WTC11 (cell line): ENCODE data around the gene GREB1. TPM values are rescaled to one million over a fixed set of nuclear protein-coding genes. Genes with fewer than 3 reads are reported as not detected.
A peak's percentile ranks its signal among the peaks of the same experiment; 100 is the strongest.

Experiments
- ATAC-seq: fragments of 200-7000 bp; cut with Tn5 transposase; 2 replicates; pipeline ENCODE4 v1.10.0; 2021; ENCODE audit warnings: mild to moderate bottlenecking, moderate library complexity
- CTCF ChIA-PET: fragments of 300-600 bp; sonication (Branson Sonifier 250); formaldehyde crosslinking; loops from one replicate; lab custom pipeline; 2021; ENCODE audit warnings: antibody characterized with exemption; lab: Charles Lee
- POLR2A ChIA-PET: fragments of 350-600 bp; sonication (Branson Sonifier 250); formaldehyde crosslinking; loops from one replicate; lab custom pipeline; 2021; ENCODE audit warnings: antibody characterized with exemption; lab: Charles Lee
- DNase-seq: peaks from one replicate; pipeline ENCODE4 v3.0.0; 2021; ENCODE audit warnings: low spot score
- H3K27ac Mint-ChIP-seq: 2 replicates; pipeline ENCODE4 v1.8.0; 2021; ENCODE audit warnings: mixed read lengths
- H3K27me3 Mint-ChIP-seq: 2 replicates; pipeline ENCODE4 v1.8.0; 2021; ENCODE audit warnings: low read depth, mild to moderate bottlenecking, moderate library complexity, mixed read lengths
- H3K36me3 Mint-ChIP-seq: 2 replicates; pipeline ENCODE4 v1.8.0; 2021; ENCODE audit warnings: mixed read lengths
- H3K4me1 Mint-ChIP-seq: 2 replicates; pipeline ENCODE4 v1.8.0; 2022; ENCODE audit warnings: mixed read lengths
- H3K4me3 Mint-ChIP-seq: 2 replicates; pipeline ENCODE4 v1.8.0; 2021; ENCODE audit warnings: mild to moderate bottlenecking, moderate library complexity, mixed read lengths
- H3K9me3 Mint-ChIP-seq: 2 replicates; pipeline ENCODE4 v1.8.0; 2021; ENCODE audit warnings: mixed read lengths
- ATF1 ChIP-seq: sonication (generic); formaldehyde crosslinking; IDR thresholded peaks from 2 replicates; pipeline ENCODE4 v1.8.1; 2023; ENCODE audit warnings: mild to moderate bottlenecking, moderate library complexity, missing genetic modification reagents
- CREB1 ChIP-seq: sonication (generic); formaldehyde crosslinking; IDR thresholded peaks from 2 replicates; pipeline ENCODE4 v1.8.0; 2023; ENCODE audit warnings: mild to moderate bottlenecking, missing genetic modification reagents
- ELF4 ChIP-seq: sonication (generic); formaldehyde crosslinking; IDR thresholded peaks from 2 replicates; pipeline ENCODE4 v1.8.1; 2022; ENCODE audit warnings: low read depth, mild to moderate bottlenecking, moderate library complexity, missing genetic modification reagents
- EMX1 ChIP-seq: fragments of 250-450 bp; sonication (Bioruptor Pico); IDR thresholded peaks from 2 replicates; pipeline ENCODE4 v1.8.0; 2021; ENCODE audit warnings: mild to moderate bottlenecking
- FOXJ3 ChIP-seq: sonication (generic); formaldehyde crosslinking; IDR thresholded peaks from 2 replicates; pipeline ENCODE4 v1.9.0; 2021; ENCODE audit warnings: missing genetic modification reagents, mild to moderate bottlenecking, borderline replicate concordance
- FOXK1 ChIP-seq: sonication (generic); formaldehyde crosslinking; IDR thresholded peaks from 2 replicates; pipeline ENCODE4 v1.8.0; 2022; ENCODE audit warnings: mild to moderate bottlenecking, moderate library complexity, missing genetic modification reagents
- GRHL2 ChIP-seq: fragments of 250-450 bp; sonication (Bioruptor Pico); IDR thresholded peaks from 2 replicates; pipeline ENCODE4 v1.8.0; 2022; ENCODE audit warnings: mild to moderate bottlenecking, moderate library complexity; ENCODE audit not compliant: insufficient replicate concordance, severe bottlenecking
- MXD4 ChIP-seq: fragments of 250-450 bp; sonication (Bioruptor Pico); IDR thresholded peaks from 2 replicates; pipeline ENCODE4 v1.8.0; 2021; ENCODE audit warnings: mild to moderate bottlenecking, moderate library complexity, borderline replicate concordance
- MYBL2 ChIP-seq: sonication (generic); formaldehyde crosslinking; IDR thresholded peaks from 2 replicates; pipeline ENCODE4 v1.8.1; 2023; ENCODE audit warnings: mild to moderate bottlenecking, moderate library complexity, missing genetic modification reagents
- NFATC4 ChIP-seq: fragments of 250-450 bp; sonication (Bioruptor Pico); IDR thresholded peaks from 2 replicates; pipeline ENCODE4 v1.9.0; 2021; ENCODE audit warnings: mild to moderate bottlenecking
- NFE2L1 ChIP-seq: sonication (generic); formaldehyde crosslinking; IDR thresholded peaks from 2 replicates; pipeline ENCODE4 v1.8.1; 2023; ENCODE audit warnings: missing genetic modification reagents
- PRRX2 ChIP-seq: fragments of 250-450 bp; sonication (Bioruptor Pico); IDR thresholded peaks from 2 replicates; pipeline ENCODE4 v1.8.0; 2021; ENCODE audit warnings: mild to moderate bottlenecking
- RELA ChIP-seq: sonication (generic); formaldehyde crosslinking; IDR thresholded peaks from 2 replicates; pipeline ENCODE4 v1.8.1; 2022; ENCODE audit warnings: missing genetic modification reagents, mild to moderate bottlenecking, borderline replicate concordance
- SMAD3 ChIP-seq: sonication (generic); formaldehyde crosslinking; IDR thresholded peaks from 2 replicates; pipeline ENCODE4 v1.8.0; 2022; ENCODE audit warnings: missing genetic modification reagents, mild to moderate bottlenecking, borderline replicate concordance
- TP53 ChIP-seq: sonication (generic); formaldehyde crosslinking; IDR thresholded peaks from 2 replicates; pipeline ENCODE4 v1.8.1; 2023; ENCODE audit warnings: mild to moderate bottlenecking, missing genetic modification reagents
- ZBTB21 ChIP-seq: sonication (generic); formaldehyde crosslinking; IDR thresholded peaks from 2 replicates; pipeline ENCODE4 v1.8.1; 2023; ENCODE audit warnings: mild to moderate bottlenecking, missing genetic modification reagents, borderline replicate concordance
- ZBTB43 ChIP-seq: sonication (generic); formaldehyde crosslinking; IDR thresholded peaks from 2 replicates; pipeline ENCODE4 v1.8.1; 2023; ENCODE audit warnings: mild to moderate bottlenecking, missing genetic modification reagents
- ZNF121 ChIP-seq: sonication (generic); formaldehyde crosslinking; IDR thresholded peaks from 2 replicates; pipeline ENCODE4 v1.8.0; 2023; ENCODE audit warnings: missing genetic modification reagents
- total RNA-seq: library from RNA; stranded (reverse); gene quantifications from 3 replicates; pipeline ENCODE4 v1.2.3, GENCODE V29; 2021
- TF ChIP-seq, protein P1 (sequence below): fragments of 200-600 bp; IDR thresholded peaks from 2 replicates; pipeline ENCODE4 v1.8.0; 2022; ENCODE audit warnings: antibody characterized with exemption

Gene GREB1
- total RNA-seq, 1 experiment from 2014 or later, result 35.7 TPM

- POLR2A ChIA-PET, result no interaction called here
- TF ChIP-seq TP53 (CRISPR knock-in tag), result no peak
- TF ChIP-seq RELA (CRISPR knock-in tag), result no peak
- TF ChIP-seq ZNF121, result no peak
- TF ChIP-seq ZBTB43, result no peak
- TF ChIP-seq ATF1, result no peak
- no peak for TF ChIP-seq GRHL2
- no peak for TF ChIP-seq ELF4 (CRISPR knock-in tag)
- TF ChIP-seq MYBL2 (CRISPR knock-in tag), result no peak
- CTCF ChIA-PET, result interaction anchor here (0.7 to 1.4 kb wide), 6 partner anchors 41 to 454 kb away, joined by 3 to 4 read pairs (median 4); no protein-coding TSS in a partner anchor
- DNase-seq (no peak), ATAC-seq (peak; percentile 15)
- Mint-ChIP-seq H3K9me3 (no peaks in the 10 kb centered on the region), H3K27ac (no peak overlapping the region), H3K36me3 (peaks cover 18% of the 10 kb centered on the region; the same call in 1 of the 2 replicates), H3K4me3 (no peak overlapping the region), H3K27me3 (no peaks in the 10 kb centered on the region), H3K4me1 (peaks cover 5% of the 10 kb centered on the region)
Measured at GRCh38 chr2:11588228-11589110, 54.6 kb downstream of the GREB1 start.

GRCh38 chr2:11589316-11589940 lies 55.6 kb downstream of the GREB1 start:
- H3K27me3 Mint-ChIP-seq, result no peaks in the 10 kb centered on the region
- ATAC-seq (peak; percentile 86), DNase-seq (peak; percentile 40)
- POLR2A ChIA-PET, result interaction anchor here (0.5 kb wide), 1 partner anchor 106 kb away, joined by 3 read pairs; no protein-coding TSS in a partner anchor
- no peak overlapping the region for H3K4me3 Mint-ChIP-seq
- TF ChIP-seq, protein P1, sequence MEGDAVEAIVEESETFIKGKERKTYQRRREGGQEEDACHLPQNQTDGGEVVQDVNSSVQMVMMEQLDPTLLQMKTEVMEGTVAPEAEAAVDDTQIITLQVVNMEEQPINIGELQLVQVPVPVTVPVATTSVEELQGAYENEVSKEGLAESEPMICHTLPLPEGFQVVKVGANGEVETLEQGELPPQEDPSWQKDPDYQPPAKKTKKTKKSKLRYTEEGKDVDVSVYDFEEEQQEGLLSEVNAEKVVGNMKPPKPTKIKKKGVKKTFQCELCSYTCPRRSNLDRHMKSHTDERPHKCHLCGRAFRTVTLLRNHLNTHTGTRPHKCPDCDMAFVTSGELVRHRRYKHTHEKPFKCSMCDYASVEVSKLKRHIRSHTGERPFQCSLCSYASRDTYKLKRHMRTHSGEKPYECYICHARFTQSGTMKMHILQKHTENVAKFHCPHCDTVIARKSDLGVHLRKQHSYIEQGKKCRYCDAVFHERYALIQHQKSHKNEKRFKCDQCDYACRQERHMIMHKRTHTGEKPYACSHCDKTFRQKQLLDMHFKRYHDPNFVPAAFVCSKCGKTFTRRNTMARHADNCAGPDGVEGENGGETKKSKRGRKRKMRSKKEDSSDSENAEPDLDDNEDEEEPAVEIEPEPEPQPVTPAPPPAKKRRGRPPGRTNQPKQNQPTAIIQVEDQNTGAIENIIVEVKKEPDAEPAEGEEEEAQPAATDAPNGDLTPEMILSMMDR, result 0 out of 2 replicates have a peak, but pooled peaks have one; percentile 20
- TF ChIP-seq ZBTB21 (CRISPR knock-in tag), result no peak
- no peaks in the 10 kb centered on the region for H3K9me3 Mint-ChIP-seq
- no peaks in the 10 kb centered on the region for H3K4me1 Mint-ChIP-seq
- no peak overlapping the region for H3K27ac Mint-ChIP-seq
- H3K36me3 Mint-ChIP-seq, result peaks cover 18% of the 10 kb centered on the region; the same call in 1 of the 2 replicates
- CTCF ChIA-PET, result interaction anchor here (0.6 to 1.4 kb wide), 12 partner anchors 41 to 457 kb away, joined by 3 to 6 read pairs (median 3); a partner anchor contains a TSS

GRCh38 chr2:11590193-11590592 lies 56.3 kb downstream of the GREB1 start:
- H3K27me3 Mint-ChIP-seq, result no peaks in the 10 kb centered on the region
- no peak overlapping the region for H3K4me3 Mint-ChIP-seq
- peaks cover 12% of the 10 kb centered on the region; the same call in 1 of the 2 replicates for H3K36me3 Mint-ChIP-seq
- CTCF ChIA-PET, result interaction anchor here (0.6 to 1.3 kb wide), 8 partner anchors 51 to 456 kb away, joined by 3 to 6 read pairs (median 3); no protein-coding TSS in a partner anchor
- no peaks in the 10 kb centered on the region for H3K9me3 Mint-ChIP-seq
- TF ChIP-seq FOXK1 (CRISPR knock-in tag) (no peak), CREB1 (CRISPR knock-in tag) (no peak), ZBTB43 (no peak), NFE2L1 (CRISPR knock-in tag) (no peak), EMX1 (CRISPR knock-in tag) (no peak), MXD4 (CRISPR knock-in tag) (no peak), PRRX2 (CRISPR knock-in tag) (no peak), NFATC4 (CRISPR knock-in tag) (no peak), SMAD3 (CRISPR knock-in tag) (no peak), FOXJ3 (CRISPR knock-in tag) (no peak)
- TF ChIP-seq, all 79 proteins: peak for 0
- ATAC-seq (no peak), DNase-seq (no peak)
- POLR2A ChIA-PET, result interaction anchor here (0.5 kb wide), 1 partner anchor 106 kb away, joined by 3 read pairs; no protein-coding TSS in a partner anchor
- no peak overlapping the region for H3K27ac Mint-ChIP-seq
- no peaks in the 10 kb centered on the region for H3K4me1 Mint-ChIP-seq
